GM18951 (cell line): Measurements from ENCODE around the gene MR1.

Source experiments
- POLR2A ChIP-seq: IDR thresholded peaks from 4 replicates; pipeline ENCODE4 v1.6.1; 2011; ENCODE audit warnings: mild to moderate bottlenecking; ENCODE audit not compliant: insufficient read length, insufficient read depth; ENCODE audit errors: extremely low read depth
- in situ Hi-C: fragments of 300-500 bp; cut with MboI; formaldehyde crosslinking; loops from one replicate; pipeline ENCODE4 v1.12.0; 2022; ENCODE audit warnings: low sequenced_read_pairs, mixed read lengths, inconsistent platforms; ENCODE audit not compliant: unreplicated experiment

MR1 gene

GRCh38 chr1:181086091-181086490, 52.3 kb downstream of the MR1 start:
- no peak for TF ChIP-seq POLR2A
- in situ Hi-C loops = no loop called here

GRCh38 chr1:181086926-181087325, 53.1 kb downstream of the MR1 start:
- TF ChIP-seq POLR2A = no peak
- in situ Hi-C loops = no loop called here

- in situ Hi-C loops = no loop called here
- TF ChIP-seq POLR2A = no peak
These were observed 53.7 kb downstream of the MR1 start for GRCh38 chr1:181087400-181087901.

- peak; percentile 100 for TF ChIP-seq POLR2A
- in situ Hi-C loops = no loop called here
These were observed 54.6 kb downstream of the MR1 start, which contains the start of gene IER5 for GRCh38 chr1:181088079-181089016. IER5 (plus strand) TSS chr1:181088700; CDS start chr1:181088903, 203 bp downstream.

GRCh38 chr1:181089017-181089675, 55.4 kb downstream of the MR1 start:
- in situ Hi-C loops = no loop called here
- TF ChIP-seq POLR2A = no peak

GRCh38 chr1:181089676-181090544, 56.1 kb downstream of the MR1 start:
- peak; percentile 64 for TF ChIP-seq POLR2A
- in situ Hi-C loops = loop anchor here (5.0 kb wide), 1 partner anchor 47 kb away; no protein-coding TSS in a partner anchor

GRCh38 chr1:181090641-181091126, 56.9 kb downstream of the MR1 start:
- TF ChIP-seq POLR2A = no peak
- in situ Hi-C loops = loop anchor here (5.0 kb wide), 1 partner anchor 47 kb away; no protein-coding TSS in a partner anchor

GRCh38 chr1:181091309-181092040, 57.7 kb downstream of the MR1 start:
- in situ Hi-C loops = loop anchor here (5.0 kb wide), 1 partner anchor 46 kb away; no protein-coding TSS in a partner anchor
- no peak for TF ChIP-seq POLR2A

- no peak for TF ChIP-seq POLR2A
- in situ Hi-C loops = loop anchor here (5.0 kb wide), 1 partner anchor 45 kb away; no protein-coding TSS in a partner anchor
These were observed 58.3 kb downstream of the MR1 start for GRCh38 chr1:181092056-181092455.

- in situ Hi-C loops = loop anchor here (5.0 kb wide), 1 partner anchor 44 kb away; no protein-coding TSS in a partner anchor
- TF ChIP-seq POLR2A = no peak
These were observed 59.2 kb downstream of the MR1 start for GRCh38 chr1:181092883-181093458.
